H1 (cell line): ENCODE results near the gene CAMK2B. TPM values are rescaled to one million over a fixed set of nuclear protein-coding genes. Genes with fewer than 3 reads are reported as not detected.

ENCODE experiments used
- EZH2 ChIP-seq: fragments of 200-600 bp; sonication (generic); IDR thresholded peaks from 2 replicates; pipeline ENCODE4 v1.7.1; 2012; ENCODE audit warnings: low read depth, mild to moderate bottlenecking, moderate library complexity, low read length, inconsistent platforms; ENCODE audit not compliant: severe bottlenecking
- HDAC6 ChIP-seq: IDR thresholded peaks from one replicate; pipeline ENCODE4 v1.7.1; 2012; ENCODE audit warnings: low read depth, mild to moderate bottlenecking, inconsistent platforms, low read length, moderate library complexity
- POLR2A ChIP-seq, 2 experiments: IDR thresholded peaks; 1 replicate in 1 of 2; 2 replicates in 1 of 2; pipeline ENCODE4 v1.6.1; 2011; ENCODE audit warnings: low read depth in 2 of 2, low read length in 2 of 2, mild to moderate bottlenecking in 2 of 2; ENCODE audit errors: control extremely low read depth in 1 of 2
- RFX5 ChIP-seq: IDR thresholded peaks from 2 replicates; pipeline ENCODE4 v1.6.1; 2011; ENCODE audit warnings: low read depth, low read length, improper control_type of control experiment, borderline replicate concordance
- RNF2 ChIP-seq: fragments of 200-900, 300-1000 bp; sonication (generic); IDR thresholded peaks from 2 replicates; pipeline ENCODE4 v1.7.1; 2016; ENCODE audit warnings: borderline replicate concordance, low read depth, mild to moderate bottlenecking, antibody characterized with exemption, low read length; ENCODE audit not compliant: poor library complexity, severe bottlenecking; ENCODE audit errors: missing control alignments
- SUZ12 ChIP-seq: fragments of 200-600 bp; sonication (generic); IDR thresholded peaks from 2 replicates; pipeline ENCODE4 v1.6.1; 2012; ENCODE audit warnings: mild to moderate bottlenecking, inconsistent platforms, low read length, moderate library complexity, mixed read lengths
- polyA plus RNA-seq, 7 experiments: library from polyadenylated mRNA; depleted of rRNA in 3 of 7; stranded (reverse) in 5 of 7; unstranded in 2 of 7; fragments of >200 nt in 5 of 7; fragments of 200-250 nt in 2 of 7; gene quantifications; 1 replicate in 5 of 7; 2 replicates in 1 of 7; 4 replicates in 1 of 7; pipeline versions ENCODE4 v1.2.1 to v1.2.3, GENCODE V29; 2011 to 2013; ENCODE audit warnings: missing spikeins in 2 of 7, mixed read lengths in 2 of 7
- total RNA-seq: library from RNA; stranded (reverse); fragmentation: NEBNext Ultra II Directional; extraction: Animal tissue kit (Norgen Biotek cat#: 25700); gene quantifications from 2 replicates; pipeline ENCODE4 v1.2.1, GENCODE V29; 2021
- TF ChIP-seq, protein P1 (sequence below): IDR thresholded peaks from 2 replicates; pipeline ENCODE4 v1.6.1; 2011; ENCODE audit warnings: low read depth, mild to moderate bottlenecking, low read length; ENCODE audit not compliant: insufficient read depth

CAMK2B gene
- total and polyA plus RNA-seq, 2 of the 8 experiments (the other 6 are each of a cell fraction or from before 2014, with no cell fraction given), result 0.05 to 0.15 TPM

DNA sequence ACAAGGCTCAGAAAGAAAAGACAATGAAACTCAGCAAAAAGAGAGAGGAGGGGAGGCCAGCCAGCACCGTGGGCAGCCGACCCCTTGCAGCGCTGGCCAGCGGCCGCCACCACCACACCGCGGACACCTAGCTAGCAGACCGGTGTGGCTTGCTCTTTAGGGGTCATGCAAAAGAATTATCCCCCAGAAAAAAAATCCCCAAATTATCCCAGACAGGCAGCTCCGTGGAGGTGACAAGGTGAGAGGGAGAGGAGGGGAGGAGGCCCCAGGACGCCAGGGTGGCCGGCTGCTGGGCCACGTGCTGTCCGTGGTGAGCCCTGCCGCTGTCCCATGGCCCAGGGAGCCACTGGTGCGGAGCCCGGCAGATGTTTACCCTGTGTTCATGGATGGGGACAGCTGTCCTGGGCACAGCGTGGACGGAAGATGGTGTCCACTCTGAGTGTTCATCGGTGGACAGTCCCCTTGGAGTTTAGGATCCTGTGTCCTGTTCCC lies 108.1 kb downstream of the CAMK2B start (continued):
- no peak for TF ChIP-seq RFX5
- no peak for TF ChIP-seq EZH2
- no peak for TF ChIP-seq SUZ12
- TF ChIP-seq RNF2, result no peak
- no peak for TF ChIP-seq HDAC6
- no peak for TF ChIP-seq POLR2A (IDR thresholded peaks at IDR 0.05; ENCODE audit: control extremely low read depth in 1 of 2, low read depth in 2 of 2, low read length in 2 of 2)
- TF ChIP-seq, protein P1, sequence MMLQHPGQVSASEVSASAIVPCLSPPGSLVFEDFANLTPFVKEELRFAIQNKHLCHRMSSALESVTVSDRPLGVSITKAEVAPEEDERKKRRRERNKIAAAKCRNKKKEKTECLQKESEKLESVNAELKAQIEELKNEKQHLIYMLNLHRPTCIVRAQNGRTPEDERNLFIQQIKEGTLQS, result no peak
- TF ChIP-seq, all 59 proteins: peak for 0
